ENCODE data around the gene DEGS2. TPM values are rescaled to one million over a fixed set of nuclear protein-coding genes. Genes with fewer than 3 reads are reported as not detected.
"Not testable (repeated sequence)": the region's sequence is repeated elsewhere in the genome, so short reads cannot be mapped to it uniquely, and the experiment has no call there.

Gene DEGS2
- total RNA-seq, 1 experiment from 2014 or later, result 1.8 TPM

GRCh38 chr14:100204835-100205167 is 45.4 kb upstream of the DEGS2 start:
- BruUV-seq (replicated peaks); H3K36me3 ChIP-seq (ENCODE audit: control insufficient read depth in 1 of 2, insufficient read depth in 2 of 2, low read length in 2 of 2); H3K9me3 ChIP-seq (ENCODE audit: control insufficient read depth in 1 of 2, insufficient read depth in 1 of 2, low read depth in 1 of 2, low read length in 2 of 2); H2AFZ ChIP-seq (ENCODE audit: low read depth, low read length, poor library complexity, severe bottlenecking); H3K27me3 ChIP-seq (ENCODE audit: insufficient read depth, low read length); H3K9me2 ChIP-seq (ENCODE audit: insufficient read depth); H3K9ac ChIP-seq (ENCODE audit: low read length); H3K79me2 ChIP-seq (ENCODE audit: insufficient read depth, low read length); intact Hi-C loops (cut with micrococcal nuclease); RAD21 ChIA-PET (ENCODE audit: low non-redundant PET in 1 of 2, low total read pairs in 2 of 2, uncharacterized antibody in 2 of 2, unreplicated experiment in 2 of 2); DNase-seq (ENCODE audit: low read depth, low spot score); ATAC-seq; H4K20me1 ChIP-seq (ENCODE audit: insufficient read depth): not testable (repeated sequence)
- H3K4me3 ChIP-seq (replicated peaks in 1 of 2; ENCODE audit: low read depth in 1 of 2, low read length in 2 of 2), result 0 out of 4 replicates have a peak overlapping the region, but pooled peaks of 1 of the 2 experiments have one; percentile 3
- H3K4me1 ChIP-seq (ENCODE audit: control insufficient read depth in 1 of 2, insufficient read depth in 2 of 2, low read length in 2 of 2), result peaks cover 18 to 22% of the 10 kb centered on the region in 2 experiments
- CTCF ChIA-PET, result interaction anchor here (0.8 to 1.2 kb wide), 2 partner anchors 12 kb away, joined by 4 to 5 read pairs; no protein-coding TSS in a partner anchor
- peak overlapping the region; percentile 44 for H3K4me2 ChIP-seq (ENCODE audit: low read length)
- peak overlapping the region; percentile 50 for H3K27ac ChIP-seq (ENCODE audit: low read depth, low read length)
- POLR2A ChIA-PET, result interaction anchor here (1.6 to 2.0 kb wide), 2 partner anchors 10 to 12 kb away, joined by 6 to 7 read pairs; no protein-coding TSS in a partner anchor

GRCh38 chr14:100203962-100204834 is 44.8 kb upstream of the DEGS2 start:
- Histone ChIP-seq H3K79me2 (ENCODE audit: insufficient read depth, low read length) (no peaks in the 10 kb centered on the region), H3K36me3 (ENCODE audit: control insufficient read depth in 1 of 2, insufficient read depth in 2 of 2, low read length in 2 of 2) (no peaks in the 10 kb centered on the region), H2AFZ (ENCODE audit: low read depth, low read length, poor library complexity, severe bottlenecking) (no peak overlapping the region), H3K4me3 (replicated peaks in 1 of 2; ENCODE audit: low read depth in 1 of 2, low read length in 2 of 2) (peak overlapping the region in 1 of 2 experiments; percentile 3; a peak in 1 of 4 replicates), H3K9me3 (ENCODE audit: control insufficient read depth in 1 of 2, insufficient read depth in 1 of 2, low read depth in 1 of 2, low read length in 2 of 2) (no peaks in the 10 kb centered on the region), H3K4me1 (ENCODE audit: control insufficient read depth in 1 of 2, insufficient read depth in 2 of 2, low read length in 2 of 2) (peaks cover 18 to 22% of the 10 kb centered on the region in 2 experiments), H3K27ac (ENCODE audit: low read depth, low read length) (peak overlapping the region; percentile 50), H3K9me2 (ENCODE audit: insufficient read depth) (no peaks in the 10 kb centered on the region), H3K9ac (ENCODE audit: low read length) (no peak overlapping the region), H3K27me3 (ENCODE audit: insufficient read depth, low read length) (no peaks in the 10 kb centered on the region), H3K4me2 (ENCODE audit: low read length) (peak overlapping the region; percentile 44), H4K20me1 (ENCODE audit: insufficient read depth) (no peaks in the 10 kb centered on the region)
- ChIA-PET POLR2A (interaction anchor here (0.6 to 2.0 kb wide), 3 partner anchors 8 to 11 kb away, joined by 3 to 7 read pairs (median 6); no protein-coding TSS in a partner anchor), RAD21 (ENCODE audit: low non-redundant PET in 1 of 2, low total read pairs in 2 of 2, uncharacterized antibody in 2 of 2, unreplicated experiment in 2 of 2) (no interaction called here), CTCF (interaction anchor here (1.2 kb wide), 1 partner anchor 11 kb away, joined by 5 read pairs; no protein-coding TSS in a partner anchor)
- TF ChIP-seq CBX3 (IDR thresholded peaks at IDR 0.05; ENCODE audit: low read depth) (no peak), CEBPB (IDR thresholded peaks at IDR 0.05; ENCODE audit: low read depth) (peak; percentile 54; the same call in 1 of the 2 replicates), SP1 (IDR thresholded peaks at IDR 0.05; ENCODE audit: low read depth) (0 out of 2 replicates have a peak, but pooled peaks have one; percentile 29)
- DNase-seq (ENCODE audit: low read depth, low spot score) (no peak), ATAC-seq (peak; percentile 59)
- intact Hi-C loops (cut with micrococcal nuclease), result no loop called here
- no TSS peak for BruUV-seq (replicated peaks)
